Activated CD8-positive, alpha-beta memory T cell treated with anti-CD3 and anti-CD28 coated beads, Interleukin-2, amount 50 U/mL, for 24 hours (primary cell): Measurements from ENCODE around the gene EPB42.
"Not testable (repeated sequence)": the region's sequence is repeated elsewhere in the genome, so short reads cannot be mapped to it uniquely, and the experiment has no call there.

Experiments used
- DNase-seq: peaks from one replicate; pipeline ENCODE4 v3.0.0-alpha.2; 2020; ENCODE audit errors: extremely low read depth

The EPB42 gene

DNA sequence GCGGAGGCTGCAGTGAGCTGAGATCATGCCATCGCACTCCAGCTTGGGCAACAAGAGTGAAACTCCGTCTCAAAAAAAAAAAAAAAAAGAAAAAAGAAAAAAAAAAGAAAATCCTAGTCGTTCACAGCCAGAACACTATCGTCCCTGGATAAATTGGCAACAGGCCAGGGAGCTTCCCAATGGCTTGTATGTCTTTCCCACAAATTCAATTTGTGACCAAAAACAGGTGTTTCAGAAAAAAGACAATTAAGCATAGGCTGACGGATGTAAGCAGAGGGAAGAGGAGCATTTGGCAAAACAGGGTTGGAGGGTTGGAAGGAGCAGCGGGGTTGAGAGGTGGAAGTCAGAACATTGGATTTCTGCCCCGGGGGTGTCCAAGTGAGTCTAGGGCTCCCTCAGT is 8.5 kb downstream of the EPB42 start:
- DNase-seq, result no peak

DNA sequence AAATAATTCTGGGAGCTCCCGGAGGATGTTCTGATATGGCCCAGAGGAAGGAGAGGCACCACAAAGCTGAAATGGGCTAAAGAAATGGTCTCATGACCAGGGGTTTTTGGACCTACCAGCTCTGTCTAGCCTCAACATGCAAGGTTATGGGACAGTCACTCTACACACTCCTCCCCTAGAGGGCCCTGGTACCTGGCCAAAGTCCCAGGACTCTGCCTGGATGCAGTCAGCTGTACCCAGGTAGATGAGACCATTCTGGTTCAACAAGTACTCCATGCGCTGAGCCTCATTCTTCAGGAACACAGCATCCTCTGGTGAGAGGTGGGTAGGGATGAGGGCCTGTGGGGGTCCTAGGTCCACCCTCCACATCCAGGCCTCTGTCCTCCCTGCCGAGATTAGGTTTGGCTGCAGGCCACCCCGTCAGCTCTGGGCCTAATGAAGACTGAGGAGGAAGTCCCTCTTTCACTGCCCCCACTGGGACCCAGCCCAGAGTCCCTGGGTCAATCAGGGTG is 9.5 kb downstream of the EPB42 start:
- DNase-seq, result no peak

DNA sequence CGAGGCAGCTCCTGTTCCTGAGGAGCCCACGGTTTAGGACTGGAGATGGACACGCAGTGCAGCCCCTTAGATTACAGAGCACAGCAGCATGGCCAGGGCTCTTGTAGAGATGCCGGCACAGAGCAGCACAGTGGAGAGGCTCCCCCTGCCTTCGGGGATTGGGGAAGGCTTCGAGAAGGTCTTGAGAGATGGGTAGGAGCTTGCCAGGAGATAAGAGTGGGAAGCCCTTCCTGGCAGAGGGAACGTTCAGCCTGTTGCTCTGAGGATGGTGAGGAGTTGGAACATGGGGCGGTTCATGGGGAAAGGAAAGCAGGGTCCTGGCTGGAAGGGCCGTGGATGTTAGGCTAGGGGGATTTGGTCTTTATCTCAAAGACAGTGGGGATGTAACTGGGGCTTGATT is 10.0 kb downstream of the EPB42 start:
- DNase-seq, result no peak

DNA sequence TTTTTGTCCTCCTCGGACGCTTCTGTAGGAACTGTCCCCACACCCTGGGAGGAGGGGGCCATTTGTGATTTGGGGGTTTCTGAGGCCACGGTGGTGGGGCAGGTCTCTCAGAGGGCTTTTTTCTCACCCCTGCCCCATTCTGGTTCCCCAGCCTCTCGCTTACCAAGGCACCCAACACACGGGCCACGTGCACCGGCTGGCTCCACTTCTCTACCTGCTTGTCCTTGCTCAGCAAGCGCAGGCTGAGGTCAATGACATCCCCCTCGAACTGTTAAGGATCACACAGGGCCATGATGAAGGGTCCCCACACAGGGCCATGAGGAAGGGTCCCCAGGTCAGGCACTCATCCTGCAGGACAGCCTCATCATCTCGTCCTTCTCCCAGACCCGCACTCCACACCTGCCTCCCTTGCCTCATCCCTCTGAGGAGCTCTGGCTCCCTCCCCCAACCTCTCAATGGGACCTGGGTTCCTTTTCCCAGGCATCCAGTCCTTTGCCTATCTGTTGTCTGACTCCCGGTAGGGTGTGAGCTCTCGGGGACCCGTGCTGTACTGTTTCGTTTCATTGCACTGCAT is 10.6 kb downstream of the EPB42 start:
- DNase-seq, result no peak

DNA sequence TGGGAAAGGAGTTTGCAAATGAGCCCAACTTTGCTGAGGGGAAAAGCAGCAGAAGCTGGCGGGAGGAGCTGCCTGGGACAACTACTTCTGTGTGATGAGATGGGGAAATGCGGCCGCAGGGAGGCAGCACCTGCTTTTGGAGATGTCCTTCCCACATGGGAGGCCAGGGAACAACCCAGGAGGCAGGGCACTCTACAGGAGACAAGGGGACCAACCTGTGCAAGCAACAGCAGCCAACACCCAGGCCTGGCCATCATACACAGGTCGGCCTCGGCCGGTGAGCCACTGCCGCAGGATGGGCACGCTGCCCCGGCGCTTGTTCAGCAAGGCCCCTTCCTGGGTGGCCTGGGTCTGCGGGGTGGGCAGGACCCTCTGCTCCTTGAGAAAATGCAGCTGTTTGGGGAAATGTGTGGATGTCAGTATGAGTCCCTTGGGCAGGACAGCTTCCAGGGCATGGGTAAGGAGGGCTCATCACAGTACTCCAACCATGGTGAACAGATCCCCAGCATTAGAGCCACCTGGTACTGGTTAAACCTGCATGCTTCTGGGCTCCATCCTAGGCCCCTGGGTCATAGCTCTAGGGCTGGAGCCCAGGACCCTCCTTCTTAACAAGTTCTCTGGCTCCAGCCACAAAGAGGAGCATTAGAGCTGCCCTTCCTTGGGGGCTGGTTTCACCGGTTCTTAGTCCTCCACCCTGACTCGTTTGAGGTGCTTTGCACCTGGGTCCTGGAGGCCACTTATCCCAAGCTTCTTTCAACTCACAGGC is 11.6 kb downstream of the EPB42 start:
- no peak for DNase-seq

DNA sequence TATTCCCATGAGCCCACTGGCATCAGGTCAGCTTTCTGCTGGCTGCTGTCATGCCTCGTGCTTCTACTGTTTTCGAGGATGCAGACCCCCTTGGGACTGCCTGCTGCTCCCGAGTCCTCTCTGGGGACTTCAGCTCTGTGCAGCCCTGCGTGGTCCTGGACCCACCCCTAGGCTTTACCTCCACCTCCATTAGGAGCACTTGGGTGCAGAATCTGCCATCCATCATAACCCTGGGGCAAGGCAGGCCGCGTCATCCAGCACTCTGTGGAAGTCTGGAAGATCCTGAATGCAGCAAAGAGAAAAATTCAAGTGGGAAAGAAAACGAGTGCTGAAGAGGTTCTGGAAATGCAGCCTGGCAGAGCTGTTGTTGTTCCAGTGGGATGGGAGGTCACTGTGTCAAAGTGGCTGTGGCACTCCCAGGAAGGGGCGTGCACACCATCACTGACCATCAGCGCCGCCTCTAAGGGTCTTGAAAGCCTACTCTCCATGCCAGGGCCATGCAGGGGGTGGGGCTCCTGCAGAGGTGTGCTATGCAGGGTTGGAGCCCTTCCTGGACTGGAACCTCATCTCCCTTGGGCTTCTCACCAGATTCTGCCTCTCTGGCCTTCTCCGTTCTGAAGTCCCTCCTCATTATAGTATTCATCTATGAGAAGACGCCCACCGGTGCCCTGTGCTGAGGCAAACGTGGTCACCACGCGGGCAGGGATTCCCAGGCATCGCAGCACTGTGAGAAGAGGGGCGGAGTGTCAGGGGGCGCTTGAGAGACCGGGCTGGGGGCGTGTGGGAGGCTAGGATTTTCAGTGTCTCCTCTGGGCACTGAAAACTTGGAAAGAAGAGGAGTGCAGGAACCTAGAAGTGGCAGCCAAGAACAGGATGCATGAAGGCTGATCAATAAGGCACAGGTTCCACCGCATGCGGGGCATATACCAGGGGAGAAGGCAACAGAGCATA is 12.5 kb downstream of the EPB42 start:
- no peak for DNase-seq

DNA sequence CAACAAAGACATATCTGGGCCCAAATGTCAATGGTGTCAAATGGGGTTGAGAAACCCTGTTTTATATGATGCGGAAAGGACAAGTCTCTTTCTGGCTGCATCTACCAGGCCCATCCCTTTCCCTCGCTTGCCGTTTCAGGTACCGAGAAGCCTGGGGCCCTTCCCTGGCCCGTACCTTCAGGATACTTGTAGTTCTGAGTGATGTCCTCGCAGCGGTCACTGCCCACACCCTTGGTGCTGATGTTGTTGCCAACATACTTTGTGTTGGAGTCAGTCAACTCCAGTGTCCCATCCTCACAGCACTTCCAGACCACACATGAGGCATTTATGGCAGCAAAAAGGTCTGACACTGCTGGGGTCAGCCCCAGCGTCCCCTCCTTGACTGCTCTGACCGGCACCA is 13.8 kb downstream of the EPB42 start:
- no peak for DNase-seq

DNA sequence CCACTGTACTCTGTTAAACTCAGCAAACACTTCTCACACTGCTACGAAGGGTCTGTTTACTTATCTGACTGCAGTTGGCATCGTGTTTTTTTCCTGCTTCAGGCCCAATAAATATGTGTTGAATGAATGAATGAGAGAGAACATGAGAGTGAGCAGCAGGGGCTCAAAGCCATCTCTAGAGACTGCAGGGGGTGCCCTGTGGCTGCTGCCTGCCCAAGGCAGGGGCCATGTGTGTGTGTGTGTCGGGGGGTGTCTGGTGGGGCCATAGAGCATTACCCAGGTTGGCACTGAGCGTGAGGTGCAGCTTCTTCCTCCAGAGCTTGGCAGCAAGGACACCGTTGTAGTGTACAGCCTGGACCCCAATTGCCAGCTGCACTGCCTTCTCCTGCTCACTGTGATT is 14.8 kb downstream of the EPB42 start:
- no peak for DNase-seq

DNA sequence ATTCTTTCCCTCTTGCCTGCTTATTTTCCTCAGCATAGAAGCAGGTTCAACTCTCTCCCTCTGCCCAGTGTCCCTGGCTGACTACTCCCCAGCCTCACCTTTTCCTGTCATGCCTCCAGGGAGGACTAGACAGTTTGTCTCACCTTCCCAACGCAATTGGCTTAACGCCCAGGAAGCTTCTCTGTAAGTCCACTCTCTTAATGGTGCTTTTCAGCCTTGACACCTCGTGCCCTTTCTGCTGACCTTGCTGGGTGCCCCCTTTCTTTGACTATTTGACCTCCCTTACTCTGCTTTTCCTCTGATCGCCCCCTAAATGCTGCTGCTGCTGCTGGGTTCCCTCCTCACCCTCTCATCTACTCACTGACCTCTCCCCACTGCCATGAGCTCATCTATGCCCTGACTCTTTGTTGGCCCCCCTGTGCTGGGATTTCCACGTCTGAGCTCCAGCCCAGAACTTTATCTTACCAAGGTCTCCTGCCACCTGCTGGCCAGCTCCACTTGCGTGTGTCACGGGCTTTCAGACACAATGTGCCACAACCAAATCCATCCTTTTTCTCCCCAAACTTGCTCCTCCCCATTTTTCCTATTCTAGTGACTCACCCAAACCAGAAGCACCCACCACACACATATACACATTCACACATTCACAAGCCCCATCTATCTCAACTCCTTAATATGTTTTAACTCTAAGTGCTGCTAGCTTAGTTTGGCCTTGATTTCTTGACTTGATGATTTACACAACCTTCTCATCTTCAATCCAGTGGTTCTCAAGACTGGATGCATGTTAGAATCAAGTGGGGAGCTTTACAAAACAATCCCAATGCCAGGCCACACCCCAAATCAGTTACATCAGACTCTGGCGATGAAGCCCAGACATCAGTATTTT is 16.6 kb downstream of the EPB42 start:
- no peak for DNase-seq

DNA sequence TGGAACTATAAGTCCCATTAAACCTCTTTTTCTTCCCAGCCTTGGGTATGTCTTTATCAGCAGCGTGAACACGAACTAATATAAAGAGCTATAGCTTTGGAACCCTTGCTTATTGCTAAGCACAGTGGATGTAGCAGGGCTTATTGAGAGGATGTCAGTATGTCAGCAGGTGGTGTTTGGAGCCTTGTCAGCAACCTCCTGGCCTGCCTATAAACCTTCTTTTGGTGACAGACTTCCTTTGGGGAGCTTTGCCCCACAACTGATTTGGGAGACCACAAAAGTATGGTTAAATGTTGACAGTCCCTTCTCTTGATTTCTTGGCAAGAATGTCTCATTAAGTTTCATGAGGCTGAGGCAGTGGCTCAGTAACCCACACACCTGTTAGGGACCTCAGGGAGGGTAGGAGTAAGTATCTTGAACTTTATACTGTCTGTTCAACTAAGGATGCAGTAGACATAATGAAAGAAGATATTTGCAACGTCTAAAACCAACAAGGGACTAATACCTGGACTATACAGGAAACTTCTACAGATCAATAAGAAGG is 20.8 kb downstream of the EPB42 start:
- DNase-seq, result no peak

DNA sequence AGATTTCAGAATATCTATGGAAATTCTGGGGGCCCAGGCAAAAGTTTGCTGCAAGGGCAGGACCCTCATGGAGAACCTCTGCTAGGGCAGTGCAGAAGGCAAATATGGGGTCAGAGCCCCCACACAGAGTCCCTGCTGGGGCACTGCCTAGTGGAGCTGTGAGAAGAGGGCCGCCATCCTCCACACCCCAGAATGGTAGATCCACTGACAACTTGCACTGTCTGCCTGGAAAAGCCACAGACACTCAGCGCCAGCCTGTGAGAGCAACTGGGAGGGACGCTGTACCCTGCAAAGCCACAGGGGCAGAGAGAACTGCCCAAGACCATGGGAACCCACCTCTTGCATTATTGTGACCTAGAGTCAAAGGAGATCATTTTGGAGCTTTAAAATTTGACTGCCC is 21.8 kb downstream of the EPB42 start:
- DNase-seq, result no peak

DNA sequence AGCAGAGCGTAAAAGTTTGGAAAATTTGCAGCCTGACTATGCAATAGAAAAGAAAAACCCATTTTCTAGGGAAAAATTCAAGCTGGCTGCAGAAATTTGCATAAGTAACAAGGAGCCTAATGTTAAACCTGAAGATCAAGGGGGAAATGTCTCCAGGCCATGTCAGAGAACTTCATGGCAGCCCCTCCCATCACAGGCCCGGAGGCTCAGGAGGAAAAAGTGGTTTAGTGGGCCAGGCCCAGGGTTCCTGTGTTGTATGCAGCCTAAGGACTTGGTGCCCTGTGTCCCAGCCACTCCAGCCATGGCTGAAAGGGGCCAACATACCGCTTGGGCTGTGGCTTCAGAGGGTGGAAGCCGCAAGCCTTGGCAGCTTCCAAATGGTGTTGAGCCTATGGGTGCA is 22.3 kb downstream of the EPB42 start:
- not testable (repeated sequence) for DNase-seq

DNA sequence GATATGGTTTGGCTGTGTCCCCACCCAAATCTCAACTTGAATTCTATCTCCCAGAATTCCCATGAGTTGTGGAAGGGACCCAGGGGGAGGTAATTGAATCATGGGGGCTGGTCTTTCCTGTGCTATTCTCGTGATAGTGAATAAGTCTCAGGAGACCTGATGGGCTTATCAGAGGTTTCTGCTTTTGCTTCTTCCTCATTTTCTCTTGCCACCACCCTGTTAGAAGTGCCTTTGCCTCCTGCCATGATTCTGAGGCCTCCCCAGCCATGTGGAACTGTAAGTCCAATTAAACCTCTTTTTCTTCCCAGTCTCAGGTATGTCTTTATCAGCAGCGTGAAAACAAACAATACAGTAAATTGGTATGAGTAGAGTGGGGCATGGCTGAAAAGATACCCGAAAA is 23.0 kb downstream of the EPB42 start:
- DNase-seq, result not testable (repeated sequence)

DNA sequence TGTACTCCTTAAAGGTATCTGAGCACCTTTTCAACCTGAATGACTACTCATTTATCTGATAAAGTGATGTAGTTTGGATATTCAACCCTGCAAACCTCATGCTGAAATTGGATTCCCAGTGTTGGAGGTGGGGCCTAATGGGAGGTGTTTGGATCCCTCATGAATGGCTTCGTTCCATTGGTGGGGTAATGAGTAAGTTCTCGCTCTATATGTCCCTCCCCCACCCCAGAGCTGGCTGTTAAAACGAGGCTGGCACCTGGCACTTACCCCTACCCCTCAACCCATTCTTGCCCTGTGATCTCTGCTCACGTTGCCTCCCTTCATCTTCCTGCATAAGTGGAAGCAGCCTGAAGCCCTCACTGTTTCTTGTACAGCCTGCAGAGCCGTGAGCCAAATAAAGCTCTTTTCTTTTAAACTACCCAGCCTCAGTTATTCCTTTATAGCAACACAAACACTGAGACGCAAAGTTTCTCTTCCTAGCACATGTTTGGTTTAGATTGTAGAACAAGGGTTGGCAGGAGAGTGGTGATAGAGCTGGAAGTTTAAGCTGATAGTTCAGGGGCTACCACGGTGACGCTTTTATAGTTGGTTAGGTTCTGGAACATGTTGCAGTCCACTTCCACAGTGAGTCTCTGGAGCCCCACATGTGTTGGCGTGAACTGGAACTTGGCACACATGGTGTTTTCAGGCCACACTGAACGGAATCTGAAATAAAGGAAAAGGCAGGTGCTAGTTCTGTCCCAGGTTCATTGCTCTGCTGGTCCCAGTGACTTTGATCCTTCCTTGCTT is 23.9 kb downstream of the EPB42 start:
- no peak for DNase-seq

DNA sequence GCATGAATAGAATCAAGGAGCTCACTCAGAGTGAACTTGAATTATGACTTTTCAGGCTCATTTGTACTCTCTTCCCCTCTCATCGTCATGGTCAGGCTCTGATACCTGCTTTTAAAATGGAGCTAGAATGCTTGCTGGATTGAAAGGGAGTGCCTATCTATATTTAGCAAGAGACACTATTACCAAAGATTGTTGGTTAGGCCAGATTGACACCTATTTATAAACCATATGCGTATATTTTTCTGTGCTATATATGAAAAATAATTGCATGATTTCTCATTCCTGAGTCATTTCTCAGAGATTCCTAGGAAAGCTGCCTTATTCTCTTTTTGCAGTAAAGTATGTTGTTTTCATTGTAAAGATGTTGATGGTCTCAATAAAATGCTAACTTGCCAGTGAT is 26.0 kb downstream of the EPB42 start:
- no peak for DNase-seq

DNA sequence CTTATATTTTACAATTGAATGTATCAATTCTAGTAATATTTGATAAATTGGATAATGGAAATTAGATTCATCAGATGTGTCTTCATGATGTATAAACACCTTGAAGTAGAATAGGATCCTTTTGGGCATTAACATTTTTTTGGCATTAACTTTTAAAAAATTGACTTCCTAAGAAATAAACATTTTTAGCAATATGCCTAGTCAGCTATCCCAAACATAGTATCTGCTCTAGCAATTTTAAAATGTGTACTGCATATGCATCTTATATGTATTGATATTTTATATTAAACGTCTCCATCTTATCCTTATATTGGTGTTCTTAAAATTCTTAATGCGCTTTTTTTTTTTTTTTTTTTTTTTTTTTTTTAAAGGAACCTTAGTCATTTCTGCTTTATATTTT is 27.1 kb downstream of the EPB42 start:
- no peak for DNase-seq

DNA sequence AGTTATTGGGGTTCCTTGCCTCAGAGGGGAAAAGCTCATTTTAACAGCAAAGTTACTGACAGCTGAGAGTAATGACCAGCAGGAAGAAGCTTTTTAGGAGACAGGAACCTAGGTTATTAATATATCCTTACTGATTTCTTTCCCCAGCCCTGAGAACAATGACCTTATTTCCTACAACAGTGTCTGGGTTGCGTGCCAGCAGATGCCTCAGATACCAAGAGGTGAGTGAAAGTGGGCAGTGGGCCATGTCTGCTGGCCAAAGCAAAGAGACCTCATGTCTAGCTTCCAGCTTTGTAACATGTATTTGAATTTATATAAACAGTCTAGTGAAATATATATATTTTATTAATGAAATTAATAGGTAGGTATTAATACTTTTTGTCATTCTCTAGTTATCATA is 30.6 kb downstream of the EPB42 start:
- DNase-seq, result no peak

DNA sequence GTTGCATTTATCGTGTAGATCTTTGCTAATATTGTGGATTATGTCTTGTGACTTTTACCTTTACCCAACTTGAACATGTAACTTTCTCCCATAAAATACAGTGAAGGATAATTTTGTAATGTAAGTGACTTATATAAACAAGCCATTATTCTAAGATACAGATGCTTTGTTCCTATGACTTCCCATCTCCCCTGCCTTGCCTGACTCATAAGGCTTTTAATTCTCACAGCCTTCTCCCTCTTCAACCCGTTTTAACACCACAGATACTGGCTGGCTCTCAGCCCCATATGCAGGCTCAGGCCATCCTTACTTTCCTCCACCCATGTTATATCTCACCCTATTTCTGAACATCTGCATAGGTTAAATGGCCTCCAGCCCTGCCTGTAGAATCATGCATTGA is 31.5 kb downstream of the EPB42 start:
- no peak for DNase-seq

DNA sequence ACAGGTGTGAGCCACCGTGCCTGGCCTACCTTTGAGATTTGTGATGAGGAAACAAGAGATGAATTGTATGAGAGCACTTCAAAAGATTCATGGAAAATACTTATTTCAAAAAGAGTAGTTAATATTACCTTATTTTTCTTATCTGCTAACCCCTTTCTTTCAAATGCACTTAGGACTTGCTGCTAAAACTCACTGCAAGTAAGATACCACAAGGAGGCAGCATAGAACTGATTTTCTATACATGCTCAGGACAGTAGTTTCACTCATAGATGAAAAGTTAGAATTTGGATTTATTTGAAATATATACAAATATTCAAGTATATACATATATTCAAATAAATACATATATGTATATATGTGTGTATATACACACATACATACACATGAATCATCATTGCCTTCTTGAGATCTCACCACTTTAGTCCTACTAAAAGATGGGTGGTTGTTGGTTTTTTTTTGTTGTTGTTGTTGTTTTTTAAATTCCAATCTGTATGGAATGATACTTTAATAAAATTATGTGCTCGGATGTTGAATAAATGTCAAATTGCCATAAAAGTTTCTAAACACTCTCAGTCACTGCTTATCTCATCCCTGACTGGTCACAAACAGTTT is 33.2 kb downstream of the EPB42 start:
- DNase-seq, result no peak

DNA sequence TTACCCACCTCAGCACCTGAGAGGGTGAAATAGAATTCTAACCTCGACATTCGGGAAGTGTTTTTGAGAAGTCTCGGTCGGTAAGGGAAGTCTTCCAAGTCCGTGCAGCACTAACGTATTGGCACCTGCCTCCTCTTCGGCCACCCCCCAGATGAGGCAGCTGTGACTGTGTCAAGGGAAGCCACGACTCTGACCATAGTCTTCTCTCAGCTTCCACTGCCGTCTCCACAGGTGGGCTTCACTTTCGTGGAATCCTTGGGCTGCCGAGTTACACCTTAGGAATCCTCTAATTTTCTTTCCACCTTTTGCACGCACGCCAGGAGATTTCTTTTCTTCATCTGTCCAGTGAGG is 34.8 kb downstream of the EPB42 start:
- no peak for DNase-seq
